ENCODE measurements around the gene CARD18. TPM values are rescaled to one million over a fixed set of nuclear protein-coding genes. Genes with fewer than 3 reads are reported as not detected.
"Not testable (repeated sequence)": the region's sequence is repeated elsewhere in the genome, so short reads cannot be mapped to it uniquely, and the experiment has no call there.

The CARD18 gene
- total RNA-seq, 1 experiment from 2014 or later = not detected

- DNase-seq (ENCODE audit: low read depth) = no peak
- in situ Hi-C loops (cut with HindIII; ENCODE audit: low pct_unique_long_range_greater_than_20kb, low sequenced_read_pairs) = no loop called here
These were observed 38.5 kb downstream of the CARD18 start for GRCh38 chr11:105100981-105101630.

- in situ Hi-C loops (cut with HindIII; ENCODE audit: low pct_unique_long_range_greater_than_20kb, low sequenced_read_pairs) = no loop called here
- DNase-seq (ENCODE audit: low read depth) = no peak
These were observed 39.4 kb downstream of the CARD18 start for GRCh38 chr11:105100206-105100605.

GRCh38 chr11:105099594-105099993 lies 40.0 kb downstream of the CARD18 start:
- DNase-seq (ENCODE audit: low read depth); in situ Hi-C loops (cut with HindIII; ENCODE audit: low pct_unique_long_range_greater_than_20kb, low sequenced_read_pairs): not testable (repeated sequence)

GRCh38 chr11:105092256-105093239 lies 47.0 kb downstream of the CARD18 start:
- in situ Hi-C loops (cut with HindIII; ENCODE audit: low pct_unique_long_range_greater_than_20kb, low sequenced_read_pairs) = no loop called here
- DNase-seq (ENCODE audit: low read depth) = peak; percentile 3

Other genes starting within 250 kb of the CARD18 start
- gene CASP12, start 241.3 kb downstream of the CARD18 start, total RNA-seq (2014; rRNA removed; shearing (Covaris generic); ENCODE audit: low replicate concordance) = not detected in 2 replicates
- gene CASP4, start 171.2 kb downstream of the CARD18 start, total RNA-seq (2014; rRNA removed; shearing (Covaris generic); ENCODE audit: low replicate concordance) = 1.4 and 9.1 TPM in 2 replicates
- not detected in 2 replicates for gene CASP5, start 116.6 kb downstream of the CARD18 start, total RNA-seq (2014; rRNA removed; shearing (Covaris generic); ENCODE audit: low replicate concordance)
- not detected in 2 replicates for gene CASP1, start 104.6 kb downstream of the CARD18 start, total RNA-seq (2014; rRNA removed; shearing (Covaris generic); ENCODE audit: low replicate concordance)
- gene CARD16, start 94.4 kb downstream of the CARD18 start, total RNA-seq (2014; rRNA removed; shearing (Covaris generic); ENCODE audit: low replicate concordance) = not detected in 2 replicates